K562 (cell line): ENCODE data around the gene TNN. TPM values are rescaled to one million over a fixed set of nuclear protein-coding genes. Genes with fewer than 3 reads are reported as not detected.

Experiments
- E2F3 ChIP-seq: fragments of 250-450 bp; sonication (Bioruptor Pico); IDR thresholded peaks from 2 replicates; pipeline ENCODE4 v1.4.0; 2020; ENCODE audit warnings: mild to moderate bottlenecking
- ELK3 ChIP-seq: fragments of 450-650 bp; formaldehyde crosslinking; IDR thresholded peaks from 2 replicates; pipeline ENCODE4 v1.4.0; 2020; ENCODE audit warnings: mild to moderate bottlenecking
- FOXA3 ChIP-seq, 2 experiments: fragments of 450-650 bp in 1 of 2; sonication (generic) in 1 of 2; formaldehyde crosslinking; IDR thresholded peaks in 1 of 2; conservative IDR thresholded peaks in 1 of 2; 2 replicates each; pipeline versions ENCODE4 v1.4.0 to v1.8.0; 2020 to 2022; ENCODE audit warnings: mild to moderate bottlenecking in 2 of 2, missing genetic modification reagents in 1 of 2
- HNRNPLL ChIP-seq: fragments of 200-400 bp; formaldehyde crosslinking; IDR thresholded peaks from 2 replicates; pipeline ENCODE4 v1.6.1; 2017; ENCODE audit warnings: low read length, low read depth, mild to moderate bottlenecking; ENCODE audit not compliant: poor library complexity, severe bottlenecking
- MBD2 ChIP-seq: sonication (generic); IDR thresholded peaks from 2 replicates; pipeline ENCODE4 v1.6.1; 2016; ENCODE audit warnings: low read depth, borderline replicate concordance
- NCOA1 ChIP-seq: fragments of 450-650 bp; IDR thresholded peaks from 2 replicates; pipeline ENCODE4 v1.6.1; 2016; ENCODE audit warnings: low read depth
- NR2C1 ChIP-seq, 2 experiments: fragments of 450-650 bp; IDR thresholded peaks; 2 replicates each; pipeline ENCODE4 v1.6.1; 2017; ENCODE audit warnings: mild to moderate bottlenecking in 2 of 2, antibody characterized with exemption in 1 of 2, inconsistent platforms in 1 of 2, missing compliant biosample characterization in 1 of 2, missing genetic modification characterization in 1 of 2
- PTRF ChIP-seq: fragments of 450-650 bp; IDR thresholded peaks from 2 replicates; pipeline ENCODE4 v1.6.1; 2016; ENCODE audit warnings: mild to moderate bottlenecking, missing genetic modification characterization, missing compliant biosample characterization
- SP2 ChIP-seq: IDR thresholded peaks from 2 replicates; pipeline ENCODE4 v1.6.1; 2011; ENCODE audit warnings: mild to moderate bottlenecking, low read depth, low read length, moderate library complexity; ENCODE audit not compliant: poor library complexity, severe bottlenecking; ENCODE audit errors: extremely low read depth
- ZNF324 ChIP-seq: fragments of 250-450 bp; sonication (Bioruptor Pico); IDR thresholded peaks from 2 replicates; pipeline ENCODE4 v1.4.0; 2020; ENCODE audit warnings: mild to moderate bottlenecking
- ZNF431 ChIP-seq: sonication (generic); formaldehyde crosslinking; IDR thresholded peaks from 2 replicates; pipeline ENCODE4 v1.8.0; 2022; ENCODE audit warnings: mild to moderate bottlenecking, missing genetic modification reagents
- ZNF589 ChIP-seq: fragments of 200-800 bp; sonication (Bioruptor generic); IDR thresholded peaks from 2 replicates; pipeline ENCODE4 v1.6.1; 2016; ENCODE audit warnings: low read depth, missing genetic modification characterization, missing compliant biosample characterization
- ZNF696 ChIP-seq: fragments of 250-450 bp; sonication (Bioruptor Pico); conservative IDR thresholded peaks from 2 replicates; pipeline ENCODE4 v1.4.0; 2020; ENCODE audit warnings: mild to moderate bottlenecking, moderate library complexity
- polyA plus RNA-seq, 8 experiments: library from polyadenylated mRNA; depleted of rRNA in 4 of 8; stranded (reverse) in 5 of 8; unstranded in 3 of 8; fragments of >200 nt; fragmentation: Nextera tagmentation in 2 of 8; fragmentation: Illumina TruSeq in 1 of 8; extraction: Ambion mirVana in 2 of 8; extraction: Trizol in 1 of 8; gene quantifications; 2 replicates each; pipeline versions ENCODE4 v1.2.1 to v1.2.3, GENCODE V29; 2011 to 2014; ENCODE audit warnings: inconsistent platforms in 1 of 8, missing spikeins in 1 of 8
- total RNA-seq, 7 experiments: library from RNA; depleted of rRNA in 6 of 7; stranded (reverse); fragments of >200 nt in 6 of 7; fragmentation: Illumina TruSeq in 2 of 7; extraction: Trizol in 2 of 7; gene quantifications; 2 replicates each; pipeline versions ENCODE4 v1.2.1 to v1.2.3, GENCODE V29; 2011 to 2021; ENCODE audit warnings: low replicate concordance in 1 of 7
- TF ChIP-seq, protein P1 (sequence below): sonication (generic); formaldehyde crosslinking; IDR thresholded peaks from 2 replicates; pipeline ENCODE4 v1.8.0; 2022; ENCODE audit warnings: missing genetic modification reagents, mild to moderate bottlenecking, borderline replicate concordance
- TF ChIP-seq, protein P2 (sequence below): fragments of 450-650 bp; IDR thresholded peaks from 2 replicates; pipeline ENCODE4 v1.7.1; 2018; ENCODE audit warnings: mild to moderate bottlenecking, low read depth; ENCODE audit not compliant: partially characterized antibody
- TF ChIP-seq, protein P3 (sequence below): fragments of 250-450 bp; sonication (Bioruptor Pico); IDR thresholded peaks from 2 replicates; pipeline ENCODE4 v1.8.0; 2022; ENCODE audit warnings: inconsistent platforms
- TF ChIP-seq, protein P4 (sequence below): fragments of 250-450 bp; sonication (Bioruptor Pico); IDR thresholded peaks from 2 replicates; pipeline ENCODE4 v1.9.0; 2021; ENCODE audit warnings: mild to moderate bottlenecking
- TF ChIP-seq, protein P5 (sequence below), 3 experiments: fragments of 200-800 bp in 1 of 3; sonication (Bioruptor generic) in 1 of 3; sonication (generic) in 1 of 3; formaldehyde crosslinking in 1 of 3; IDR thresholded peaks; 2 replicates each; pipeline versions ENCODE4 v1.6.1 to v1.8.0; 2016 to 2022; ENCODE audit warnings: mild to moderate bottlenecking in 2 of 3, missing compliant biosample characterization in 2 of 3, missing genetic modification characterization in 2 of 3, missing genetic modification reagents in 1 of 3

Gene TNN
- total and polyA plus RNA-seq, 9 of the 15 experiments (the other 6 are each of a cell fraction or from before 2014, with no cell fraction given), result 0.01 to 0.09 (median 0.07) TPM; not detected in 4

DNA sequence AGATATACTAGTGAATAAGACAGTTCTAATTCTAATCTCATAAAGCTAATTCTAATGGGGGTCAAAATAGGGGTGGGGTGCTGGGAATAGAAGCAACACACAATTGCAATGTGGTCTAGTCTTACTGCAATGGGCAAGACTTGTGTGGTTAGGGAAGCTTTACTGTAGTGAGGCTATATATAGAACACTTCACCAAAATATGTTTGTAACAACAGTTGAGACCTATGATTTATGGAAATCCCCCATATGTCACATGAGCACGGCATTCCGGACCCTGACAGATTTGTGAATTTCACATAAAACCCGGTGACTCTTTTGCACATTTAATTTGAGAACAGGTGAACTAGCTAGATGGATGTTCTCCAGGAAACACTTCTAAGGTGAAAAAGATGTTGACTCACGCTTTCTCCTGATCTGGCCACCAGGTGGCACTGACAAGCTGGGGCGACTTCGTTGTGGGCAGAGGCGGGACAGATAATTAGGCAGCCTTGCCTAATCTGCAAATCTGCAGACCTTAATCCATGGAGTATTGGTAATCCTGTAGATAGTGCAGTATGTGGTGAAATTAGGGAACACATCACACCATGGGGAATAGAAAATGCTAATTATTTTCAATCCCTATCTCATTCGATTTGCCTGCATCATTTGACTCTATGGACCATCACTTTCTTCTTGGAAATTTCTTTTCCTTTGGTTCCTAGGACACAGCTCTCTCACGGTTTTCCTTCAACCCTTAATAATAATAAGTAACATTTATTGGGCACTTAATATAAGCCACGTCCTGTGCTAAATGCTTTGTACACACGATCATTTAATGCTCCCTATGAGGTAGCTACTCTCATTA, 87.2 kb downstream of the TNN start (continued):
- TF ChIP-seq, protein P1, sequence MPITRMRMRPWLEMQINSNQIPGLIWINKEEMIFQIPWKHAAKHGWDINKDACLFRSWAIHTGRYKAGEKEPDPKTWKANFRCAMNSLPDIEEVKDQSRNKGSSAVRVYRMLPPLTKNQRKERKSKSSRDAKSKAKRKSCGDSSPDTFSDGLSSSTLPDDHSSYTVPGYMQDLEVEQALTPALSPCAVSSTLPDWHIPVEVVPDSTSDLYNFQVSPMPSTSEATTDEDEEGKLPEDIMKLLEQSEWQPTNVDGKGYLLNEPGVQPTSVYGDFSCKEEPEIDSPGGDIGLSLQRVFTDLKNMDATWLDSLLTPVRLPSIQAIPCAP (CRISPR knock-in tag), result no peak
- no peak for TF ChIP-seq NCOA1
- TF ChIP-seq ELK3, result no peak
- TF ChIP-seq ZNF696 (CRISPR knock-in tag), result no peak
- TF ChIP-seq ZNF324 (CRISPR knock-in tag), result peak; percentile 11; the same call in 1 of the 2 replicates
- TF ChIP-seq, protein P2, sequence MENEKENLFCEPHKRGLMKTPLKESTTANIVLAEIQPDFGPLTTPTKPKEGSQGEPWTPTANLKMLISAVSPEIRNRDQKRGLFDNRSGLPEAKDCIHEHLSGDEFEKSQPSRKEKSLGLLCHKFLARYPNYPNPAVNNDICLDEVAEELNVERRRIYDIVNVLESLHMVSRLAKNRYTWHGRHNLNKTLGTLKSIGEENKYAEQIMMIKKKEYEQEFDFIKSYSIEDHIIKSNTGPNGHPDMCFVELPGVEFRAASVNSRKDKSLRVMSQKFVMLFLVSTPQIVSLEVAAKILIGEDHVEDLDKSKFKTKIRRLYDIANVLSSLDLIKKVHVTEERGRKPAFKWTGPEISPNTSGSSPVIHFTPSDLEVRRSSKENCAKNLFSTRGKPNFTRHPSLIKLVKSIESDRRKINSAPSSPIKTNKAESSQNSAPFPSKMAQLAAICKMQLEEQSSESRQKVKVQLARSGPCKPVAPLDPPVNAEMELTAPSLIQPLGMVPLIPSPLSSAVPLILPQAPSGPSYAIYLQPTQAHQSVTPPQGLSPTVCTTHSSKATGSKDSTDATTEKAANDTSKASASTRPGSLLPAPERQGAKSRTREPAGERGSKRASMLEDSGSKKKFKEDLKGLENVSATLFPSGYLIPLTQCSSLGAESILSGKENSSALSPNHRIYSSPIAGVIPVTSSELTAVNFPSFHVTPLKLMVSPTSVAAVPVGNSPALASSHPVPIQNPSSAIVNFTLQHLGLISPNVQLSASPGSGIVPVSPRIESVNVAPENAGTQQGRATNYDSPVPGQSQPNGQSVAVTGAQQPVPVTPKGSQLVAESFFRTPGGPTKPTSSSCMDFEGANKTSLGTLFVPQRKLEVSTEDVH, result no peak
- no peak for TF ChIP-seq PTRF
- TF ChIP-seq E2F3 (CRISPR knock-in tag), result no peak
- TF ChIP-seq, protein P3, sequence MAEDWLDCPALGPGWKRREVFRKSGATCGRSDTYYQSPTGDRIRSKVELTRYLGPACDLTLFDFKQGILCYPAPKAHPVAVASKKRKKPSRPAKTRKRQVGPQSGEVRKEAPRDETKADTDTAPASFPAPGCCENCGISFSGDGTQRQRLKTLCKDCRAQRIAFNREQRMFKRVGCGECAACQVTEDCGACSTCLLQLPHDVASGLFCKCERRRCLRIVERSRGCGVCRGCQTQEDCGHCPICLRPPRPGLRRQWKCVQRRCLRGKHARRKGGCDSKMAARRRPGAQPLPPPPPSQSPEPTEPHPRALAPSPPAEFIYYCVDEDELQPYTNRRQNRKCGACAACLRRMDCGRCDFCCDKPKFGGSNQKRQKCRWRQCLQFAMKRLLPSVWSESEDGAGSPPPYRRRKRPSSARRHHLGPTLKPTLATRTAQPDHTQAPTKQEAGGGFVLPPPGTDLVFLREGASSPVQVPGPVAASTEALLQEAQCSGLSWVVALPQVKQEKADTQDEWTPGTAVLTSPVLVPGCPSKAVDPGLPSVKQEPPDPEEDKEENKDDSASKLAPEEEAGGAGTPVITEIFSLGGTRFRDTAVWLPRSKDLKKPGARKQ (CRISPR knock-in tag), result no peak
- no peak for TF ChIP-seq NR2C1 (IDR thresholded peaks at IDR 0.05)
- TF ChIP-seq NR2C1 (tag; IDR thresholded peaks at IDR 0.05), result no peak
- TF ChIP-seq, protein P4, sequence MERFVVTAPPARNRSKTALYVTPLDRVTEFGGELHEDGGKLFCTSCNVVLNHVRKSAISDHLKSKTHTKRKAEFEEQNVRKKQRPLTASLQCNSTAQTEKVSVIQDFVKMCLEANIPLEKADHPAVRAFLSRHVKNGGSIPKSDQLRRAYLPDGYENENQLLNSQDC (CRISPR knock-in tag), result no peak
- no peak for TF ChIP-seq SP2
- no peak for TF ChIP-seq MBD2
- TF ChIP-seq FOXA3 (CRISPR knock-in tag; conservative IDR thresholded peaks at IDR 0.05 in 1 of 2, IDR thresholded peaks at IDR 0.05 in 1 of 2), result peak in 1 of 2 experiments; percentile 71; a peak in 2 of 4 replicates
- TF ChIP-seq, protein P5, sequence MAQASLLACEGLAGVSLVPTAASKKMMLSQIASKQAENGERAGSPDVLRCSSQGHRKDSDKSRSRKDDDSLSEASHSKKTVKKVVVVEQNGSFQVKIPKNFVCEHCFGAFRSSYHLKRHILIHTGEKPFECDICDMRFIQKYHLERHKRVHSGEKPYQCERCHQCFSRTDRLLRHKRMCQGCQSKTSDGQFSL (CRISPR knock-in tag; IDR thresholded peaks at IDR 0.05), result no peak
- TF ChIP-seq, protein P5 (tag; IDR thresholded peaks at IDR 0.05), result no peak
- no peak for TF ChIP-seq HNRNPLL
- no peak for TF ChIP-seq ZNF589
- TF ChIP-seq ZNF431 (CRISPR knock-in tag), result no peak
